SK-N-SH (cell line): ENCODE results near the gene FMO3.

ENCODE experiments used
- CTCF ChIP-seq: fragments of 200-600 bp; sonication (generic); IDR thresholded peaks from 2 replicates; pipeline ENCODE4 v1.6.1; 2017; ENCODE audit warnings: antibody characterized with exemption, mild to moderate bottlenecking, moderate library complexity
- POLR2AphosphoS5 ChIP-seq: IDR thresholded peaks from 2 replicates; pipeline ENCODE4 v1.6.1; 2012; ENCODE audit warnings: low read depth, low read length
- RAD21 ChIP-seq: IDR thresholded peaks from 2 replicates; pipeline ENCODE4 v1.6.1; 2012; ENCODE audit warnings: mild to moderate bottlenecking, low read length
- YY1 ChIP-seq: IDR thresholded peaks from 2 replicates; pipeline ENCODE4 v1.4.0; 2012; ENCODE audit warnings: low read depth, mild to moderate bottlenecking

- TF ChIP-seq POLR2AphosphoS5 (no peak), CTCF (no peak), YY1 (no peak), RAD21 (no peak)
Measured at GRCh38 chr1:171128463-171128862, 37.8 kb downstream of the FMO3 start.
